Type B pancreatic cell (in vitro differentiated cells): ENCODE data around the gene JDP2. TPM values are rescaled to one million over a fixed set of nuclear protein-coding genes. Genes with fewer than 3 reads are reported as not detected.

Experiments used
- DNase-seq: peaks from one replicate; pipeline ENCODE4 v3.0.0; 2021; ENCODE audit warnings: mixed read lengths; ENCODE audit not compliant: unreplicated experiment; ENCODE audit errors: extremely low spot score
- H3K27ac Mint-ChIP-seq: 2 replicates; pipeline ENCODE4 v1.8.0; 2021; ENCODE audit warnings: mild to moderate bottlenecking, mixed read lengths
- H3K27me3 Mint-ChIP-seq: 2 replicates; pipeline ENCODE4 v1.8.0; 2021; ENCODE audit warnings: mixed read lengths
- H3K36me3 Mint-ChIP-seq: 2 replicates; pipeline ENCODE4 v1.8.0; 2021; ENCODE audit warnings: mixed read lengths
- H3K4me1 Mint-ChIP-seq: one replicate; pipeline ENCODE4 v1.8.0; 2021; ENCODE audit warnings: mixed read lengths; ENCODE audit not compliant: unreplicated experiment
- H3K4me3 Mint-ChIP-seq: 2 replicates; pipeline ENCODE4 v1.8.0; 2021; ENCODE audit warnings: mild to moderate bottlenecking, mixed read lengths
- H3K9me3 Mint-ChIP-seq: 2 replicates; pipeline ENCODE4 v1.8.0; 2021; ENCODE audit warnings: mixed read lengths
- CTCF ChIP-seq: fragments of 200-600 bp; sonication (generic); conservative IDR thresholded peaks from 2 replicates; pipeline ENCODE4 v1.5.0; 2021; ENCODE audit warnings: antibody characterized with exemption, mild to moderate bottlenecking
- total RNA-seq: library from RNA; stranded (reverse); gene quantifications from 2 replicates; pipeline ENCODE4 v1.2.1, GENCODE V29; 2021; ENCODE audit warnings: low replicate concordance

The JDP2 gene
- total RNA-seq, 1 donor from 2014 or later: 31.3 TPM

- H3K4me3 Mint-ChIP-seq: no peak overlapping the region
- no peak for TF ChIP-seq CTCF
- DNase-seq: no peak
- H3K36me3 Mint-ChIP-seq: no peaks in the 10 kb centered on the region
- H3K9me3 Mint-ChIP-seq: peaks cover 5% of the 10 kb centered on the region
- H3K4me1 Mint-ChIP-seq: peaks cover 9% of the 10 kb centered on the region
- H3K27me3 Mint-ChIP-seq: peaks cover 3% of the 10 kb centered on the region
- peak overlapping the region; percentile 88 for H3K27ac Mint-ChIP-seq
Observed at GRCh38 chr14:75522983-75523318, 95.1 kb downstream of the JDP2 start.

Other genes starting within 250 kb of the JDP2 start
- 214 and 974 TPM in 2 replicates for gene FOS, start 149.2 kb upstream of the JDP2 start, total RNA-seq
- 2.2 and 2.6 TPM in 2 replicates for gene BATF, start 94.4 kb downstream of the JDP2 start, total RNA-seq
- gene FLVCR2, start 150.6 kb downstream of the JDP2 start, total RNA-seq: 5.6 and 11.8 TPM in 2 replicates
- 24.6 and 25.5 TPM in 2 replicates for gene ERG28, start 232.9 kb downstream of the JDP2 start, total RNA-seq
- 36.7 and 44.7 TPM in 2 replicates for gene TTLL5, start 233.2 kb downstream of the JDP2 start, total RNA-seq